CD14-positive monocyte (primary cell): ENCODE measurements around the gene OR2Z1. TPM values are rescaled to one million over a fixed set of nuclear protein-coding genes. Genes with fewer than 3 reads are reported as not detected.
"Not testable (repeated sequence)": the region's sequence is repeated elsewhere in the genome, so short reads cannot be mapped to it uniquely, and the experiment has no call there.

Source experiments
- DNase-seq, 3 donors: peaks; one replicate each; pipeline ENCODE4 v3.0.0-alpha.2; 2011 to 2022
- H2AFZ ChIP-seq: 2 replicates; pipeline ENCODE4 v1.6.0; 2012; ENCODE audit warnings: mild to moderate bottlenecking, low read depth, low read length, inconsistent platforms; ENCODE audit not compliant: insufficient read depth, poor library complexity, severe bottlenecking
- H3K27ac ChIP-seq, 2 donors: 1 replicate in 1 of 2; 2 replicates in 1 of 2; pipeline ENCODE4 v1.5.1; 2012 to 2013; ENCODE audit warnings: low read length in 2 of 2, control low read depth in 1 of 2, inconsistent platforms in 1 of 2, low read depth in 1 of 2, mild to moderate bottlenecking in 1 of 2
- H3K27me3 ChIP-seq, 2 donors: one replicate each; pipeline versions ENCODE4 v1.6.0 to v1.6.1; 2011 to 2013; ENCODE audit warnings: low read length in 2 of 2; ENCODE audit not compliant: control insufficient read depth in 2 of 2, insufficient read depth in 2 of 2
- H3K36me3 ChIP-seq, 2 donors: replicated peaks in 1 of 2; 1 replicate in 1 of 2; 2 replicates in 1 of 2; pipeline versions ENCODE4 v1.5.1 to v1.6.1; 2012 to 2013; ENCODE audit warnings: low read length in 2 of 2, control low read depth in 1 of 2, inconsistent platforms in 1 of 2, mild to moderate bottlenecking in 1 of 2; ENCODE audit not compliant: insufficient read depth in 2 of 2, control insufficient read depth in 1 of 2
- H3K4me1 ChIP-seq, 2 donors: 1 replicate in 1 of 2; 2 replicates in 1 of 2; pipeline versions ENCODE4 v1.5.1 to v1.6.1; 2012 to 2013; ENCODE audit warnings: low read length in 2 of 2, control low read depth in 1 of 2, inconsistent platforms in 1 of 2, mild to moderate bottlenecking in 1 of 2, moderate library complexity in 1 of 2; ENCODE audit not compliant: insufficient read depth in 2 of 2, control insufficient read depth in 1 of 2
- H3K4me2 ChIP-seq: replicated peaks from 2 replicates; pipeline ENCODE3; 2012; ENCODE audit warnings: low read length, moderate library complexity, mild to moderate bottlenecking; ENCODE audit not compliant: poor library complexity, severe bottlenecking; ENCODE audit errors: extremely low read depth
- H3K4me3 ChIP-seq, 3 experiments: fragments of 200-600 bp in 1 of 3; sonication (generic) in 1 of 3; replicated peaks in 1 of 3; 1 replicate in 2 of 3; 2 replicates in 1 of 3; pipeline ENCODE4 v1.5.1; 2011 to 2013; ENCODE audit warnings: low read length in 3 of 3, mild to moderate bottlenecking in 3 of 3, control low read depth in 2 of 3, low read depth in 2 of 3, inconsistent platforms in 1 of 3, moderate library complexity in 1 of 3
- H3K79me2 ChIP-seq: 2 replicates; pipeline ENCODE4 v1.6.0; 2012; ENCODE audit warnings: mild to moderate bottlenecking, control low read depth, inconsistent platforms, low read length, moderate library complexity; ENCODE audit not compliant: insufficient read depth
- H3K9ac ChIP-seq: 2 replicates; pipeline ENCODE4 v1.6.0; 2017; ENCODE audit warnings: low read length, mild to moderate bottlenecking; ENCODE audit not compliant: insufficient read depth, poor library complexity, severe bottlenecking
- H3K9me3 ChIP-seq, 2 donors: replicated peaks in 1 of 2; 1 replicate in 1 of 2; 2 replicates in 1 of 2; pipeline versions ENCODE4 v1.5.1 to v1.6.1; 2012 to 2013; ENCODE audit warnings: low read length in 2 of 2, control low read depth in 1 of 2; ENCODE audit not compliant: control insufficient read depth in 1 of 2, insufficient read depth in 1 of 2
- H4K20me1 ChIP-seq: 2 replicates; pipeline ENCODE4 v1.6.0; 2012; ENCODE audit warnings: mild to moderate bottlenecking, low read length, control low read depth, moderate library complexity; ENCODE audit not compliant: insufficient read depth
- H3K27ac Mint-ChIP-seq, 7 donors: one replicate each; pipeline ENCODE4 v1.8.0; 2020; ENCODE audit warnings: mild to moderate bottlenecking in 7 of 7, mixed read lengths in 7 of 7, moderate library complexity in 6 of 7, inconsistent platforms in 2 of 7
- H3K27me3 Mint-ChIP-seq, 3 donors: one replicate each; pipeline ENCODE4 v1.8.0; 2021 to 2022; ENCODE audit warnings: low read depth in 3 of 3, mild to moderate bottlenecking in 3 of 3, mixed read lengths in 3 of 3, moderate library complexity in 3 of 3, inconsistent platforms in 1 of 3
- H3K36me3 Mint-ChIP-seq, 2 donors: one replicate each; pipeline ENCODE4 v1.8.0; 2020; ENCODE audit warnings: mixed read lengths in 2 of 2, inconsistent platforms in 1 of 2, mild to moderate bottlenecking in 1 of 2
- H3K4me1 Mint-ChIP-seq: one replicate; pipeline ENCODE4 v1.8.0; 2020; ENCODE audit warnings: mild to moderate bottlenecking, mixed read lengths
- H3K4me3 Mint-ChIP-seq, 2 donors: one replicate each; pipeline ENCODE4 v1.8.0; 2020; ENCODE audit warnings: mild to moderate bottlenecking in 2 of 2, mixed read lengths in 2 of 2, moderate library complexity in 1 of 2
- H3K9me3 Mint-ChIP-seq, 7 donors: one replicate each; pipeline ENCODE4 v1.8.0; 2020 to 2022; ENCODE audit warnings: mixed read lengths in 7 of 7, mild to moderate bottlenecking in 6 of 7, moderate library complexity in 6 of 7, inconsistent platforms in 2 of 7
- WGBS: methylation state at CpG from one replicate; pipeline ENCODE4 v1.1.5; 2013; ENCODE audit warnings: missing lambda C conversion rate; ENCODE audit not compliant: insufficient coverage; 5-methylcytosine and 5-hydroxymethylcytosine counted together
- intact Hi-C, 2 donors: fragments of 100-400 bp; cut with micrococcal nuclease; formaldehyde crosslinking; loops; one replicate each; pipeline versions ENCODE4 v1.15.0 to v1.15.1; 2023
- polyA plus RNA-seq, 3 donors: library from polyadenylated mRNA; depleted of rRNA in 1 of 3; unstranded in 2 of 3; stranded (reverse) in 1 of 3; fragments of 300-500 nt in 2 of 3; fragments of >200 nt in 1 of 3; fragmentation: Illumina TruSeq in 2 of 3; gene quantifications; 1 replicate in 2 of 3; 2 replicates in 1 of 3; pipeline ENCODE4 v1.2.3, GENCODE V29; 2012 to 2021
- small RNA-seq: library from RNA; depleted of rRNA; stranded (forward); fragments of <200 nt; gene quantifications from one replicate; pipeline ENCODE3, GENCODE V24; 2012; ENCODE audit warnings: low read depth; ENCODE audit not compliant: insufficient read length

OR2Z1 gene
- polyA plus RNA-seq, 3 donors: not detected

DNA sequence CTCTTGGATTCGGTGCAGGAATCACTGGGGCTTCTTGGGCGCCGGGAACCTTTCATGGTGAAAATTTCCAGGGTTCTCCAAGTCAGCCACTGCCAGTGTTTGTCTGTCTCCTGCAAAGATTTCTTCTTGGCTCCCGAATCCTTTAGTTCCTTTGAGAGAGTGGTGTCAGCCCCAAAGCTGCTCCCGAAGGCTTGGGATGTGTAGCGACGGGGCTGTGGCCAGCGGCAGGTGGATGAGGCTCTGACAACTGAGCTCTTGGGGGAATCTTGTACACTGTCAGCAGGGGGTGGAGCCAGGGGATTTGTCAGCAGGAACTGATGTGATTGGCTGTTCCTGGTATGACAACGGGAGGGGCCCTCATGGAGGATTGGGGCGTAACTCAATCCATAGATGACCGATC lies 45.8 kb downstream of the OR2Z1 start:
- intact Hi-C loops, H3K4me3 Mint-ChIP-seq, H3K36me3 Mint-ChIP-seq: not testable (repeated sequence)

DNA sequence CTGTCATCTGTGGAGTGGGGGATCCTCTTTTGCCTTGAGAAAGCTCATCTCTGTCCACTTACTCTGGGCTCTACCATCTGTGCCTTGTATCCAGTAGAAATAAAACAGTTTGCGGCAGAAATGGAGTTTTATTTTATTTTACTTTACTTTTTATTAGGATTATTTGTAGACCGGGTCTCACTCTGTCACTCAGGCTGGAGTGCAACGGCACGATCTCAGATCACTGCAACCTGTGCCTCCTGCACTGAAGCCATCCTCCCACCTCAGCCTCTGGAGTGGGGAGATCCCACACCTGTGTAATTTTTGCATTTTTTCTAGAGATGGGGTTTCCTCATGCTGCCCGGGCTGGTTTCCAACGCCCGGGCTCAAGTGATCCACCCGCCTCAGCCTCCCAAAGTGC lies 47.8 kb downstream of the OR2Z1 start:
- H3K4me3 Mint-ChIP-seq, H3K9me3 Mint-ChIP-seq, H3K79me2 ChIP-seq, H3K4me2 ChIP-seq, H3K4me3 ChIP-seq, intact Hi-C loops, H3K27ac Mint-ChIP-seq, H4K20me1 ChIP-seq, H3K36me3 ChIP-seq, DNase-seq, H3K27ac ChIP-seq, H3K36me3 Mint-ChIP-seq, H2AFZ ChIP-seq, H3K27me3 ChIP-seq, H3K4me1 ChIP-seq, H3K27me3 Mint-ChIP-seq, H3K9ac ChIP-seq, H3K4me1 Mint-ChIP-seq, H3K9me3 ChIP-seq: not testable (repeated sequence)
- WGBS: no CpG with 5 or more reads among the region's 8 CpGs

More for the DNA sequence above, 45.8 kb downstream of the OR2Z1 start:
- H4K20me1 ChIP-seq, H3K27ac Mint-ChIP-seq, DNase-seq, H3K27me3 Mint-ChIP-seq, H3K9me3 ChIP-seq, H3K4me2 ChIP-seq, H2AFZ ChIP-seq, H3K9ac ChIP-seq, H3K79me2 ChIP-seq, H3K4me3 ChIP-seq, H3K4me1 Mint-ChIP-seq, H3K9me3 Mint-ChIP-seq, H3K27me3 ChIP-seq, H3K27ac ChIP-seq, H3K36me3 ChIP-seq, H3K4me1 ChIP-seq: not testable (repeated sequence)
- WGBS: 86% methylated on average over 4 of the region's 11 CpGs

DNA sequence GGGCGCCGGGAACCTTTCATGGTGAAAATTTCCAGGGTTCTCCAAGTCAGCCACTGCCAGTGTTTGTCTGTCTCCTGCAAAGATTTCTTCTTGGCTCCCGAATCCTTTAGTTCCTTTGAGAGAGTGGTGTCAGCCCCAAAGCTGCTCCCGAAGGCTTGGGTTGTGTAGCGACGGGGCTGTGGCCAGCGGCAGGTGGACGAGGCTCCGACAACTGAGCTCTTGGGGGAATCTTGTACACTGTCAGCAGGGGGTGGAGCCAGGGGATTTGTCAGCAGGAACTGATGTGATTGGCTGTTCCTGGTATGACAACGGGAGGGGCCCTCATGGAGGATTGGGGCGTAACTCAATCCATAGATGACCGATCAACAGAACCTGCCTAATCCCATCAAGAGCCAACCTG lies 52.2 kb downstream of the OR2Z1 start:
- H3K27ac ChIP-seq, H3K9me3 Mint-ChIP-seq, DNase-seq, H3K4me3 ChIP-seq, H3K27me3 ChIP-seq, H3K79me2 ChIP-seq, H3K4me1 ChIP-seq, H3K4me3 Mint-ChIP-seq, H3K36me3 Mint-ChIP-seq, H3K9ac ChIP-seq, H3K27me3 Mint-ChIP-seq, H3K27ac Mint-ChIP-seq, H3K4me2 ChIP-seq, H3K9me3 ChIP-seq, H3K36me3 ChIP-seq, H4K20me1 ChIP-seq, intact Hi-C loops, H3K4me1 Mint-ChIP-seq, H2AFZ ChIP-seq: not testable (repeated sequence)
- no CpG with 5 or more reads among the region's 12 CpGs for WGBS

Small RNAs within 50 kb of the gene (small RNA-seq; reads per million reads assigned to genes)
- gene AC012616.1: not detected

Other genes starting within 250 kb of the OR2Z1 start
- gene PRAM1, start 219.0 kb upstream of the OR2Z1 start, polyA plus RNA-seq: 100 to 1,000 TPM in 1 of 3 donors, 10 to 100 TPM in 2; 43.3 to 264 (median 69.0) TPM
- 10 to 100 TPM in 1 of 3 donors, 1 to 10 TPM in 2; 4.1 to 21.1 (median 4.7) TPM for gene ZNF414, start 207.5 kb upstream of the OR2Z1 start, polyA plus RNA-seq
- 100 to 1,000 TPM; 121 to 707 (median 197) TPM for gene MYO1F, start 144.2 kb upstream of the OR2Z1 start, polyA plus RNA-seq
- 1 to 10 TPM in 1 of 3 donors, not detected in 2; 2.3 TPM for gene ADAMTS10, start 110.9 kb upstream of the OR2Z1 start, polyA plus RNA-seq
- gene NFILZ, start 91.0 kb upstream of the OR2Z1 start, polyA plus RNA-seq: not detected
- gene ACTL9, start 22.8 kb upstream of the OR2Z1 start, polyA plus RNA-seq: not detected
- 10 to 100 TPM in 1 of 3 donors, 1 to 10 TPM in 2; 3.7 to 22.1 (median 5.6) TPM for gene ZNF558, start 110.7 kb downstream of the OR2Z1 start, polyA plus RNA-seq
- not detected for gene MBD3L1, start 110.7 kb downstream of the OR2Z1 start, polyA plus RNA-seq